ENCODE data around the gene FICD.

FICD gene

DNA sequence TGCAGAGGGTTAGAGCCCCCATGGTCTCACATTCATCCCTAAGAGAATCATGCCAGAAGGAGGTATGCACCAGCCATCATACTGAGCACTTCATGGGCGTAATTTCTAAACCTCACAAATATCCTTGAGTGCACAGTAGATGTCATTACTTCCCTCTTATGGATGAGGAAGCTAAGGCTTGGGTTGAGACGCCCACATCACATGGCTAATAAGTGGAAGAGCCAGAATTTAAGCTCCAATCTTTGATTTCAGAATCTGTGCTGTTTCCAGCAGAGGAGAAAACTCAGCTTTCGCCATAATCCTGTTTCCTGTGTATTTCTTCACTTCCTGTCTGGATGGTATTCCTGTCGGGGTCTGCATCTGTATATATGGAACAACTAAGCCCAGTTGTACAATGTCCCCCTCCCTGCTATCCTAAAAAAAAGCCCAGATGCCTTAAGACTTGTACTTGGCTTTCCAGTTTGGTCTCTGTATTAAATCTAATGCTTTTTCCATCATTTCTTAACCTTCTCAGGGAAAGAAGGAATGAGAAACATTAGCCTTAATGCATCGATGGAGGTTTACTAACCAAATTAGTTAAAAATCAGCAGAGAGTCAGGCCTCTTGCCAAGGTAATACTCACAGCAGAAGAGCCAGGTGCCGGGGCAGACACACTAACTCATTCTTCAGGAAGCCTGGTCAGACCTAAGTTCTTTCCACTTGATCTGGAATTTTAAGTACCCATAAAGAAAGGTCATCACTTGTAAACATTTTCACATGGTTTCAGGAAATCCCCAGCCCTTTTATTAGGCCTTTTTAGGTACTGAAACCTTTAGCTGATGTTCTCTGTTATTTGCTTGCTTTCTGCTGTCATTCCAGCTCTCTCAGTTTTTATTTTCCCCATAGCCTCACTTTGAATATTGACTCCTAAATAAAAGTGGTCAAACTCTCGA, 52.6 kb downstream of the FICD start:
- DNase-seq (ENCODE audit: low read depth in 2 of 2), result no peak

DNA sequence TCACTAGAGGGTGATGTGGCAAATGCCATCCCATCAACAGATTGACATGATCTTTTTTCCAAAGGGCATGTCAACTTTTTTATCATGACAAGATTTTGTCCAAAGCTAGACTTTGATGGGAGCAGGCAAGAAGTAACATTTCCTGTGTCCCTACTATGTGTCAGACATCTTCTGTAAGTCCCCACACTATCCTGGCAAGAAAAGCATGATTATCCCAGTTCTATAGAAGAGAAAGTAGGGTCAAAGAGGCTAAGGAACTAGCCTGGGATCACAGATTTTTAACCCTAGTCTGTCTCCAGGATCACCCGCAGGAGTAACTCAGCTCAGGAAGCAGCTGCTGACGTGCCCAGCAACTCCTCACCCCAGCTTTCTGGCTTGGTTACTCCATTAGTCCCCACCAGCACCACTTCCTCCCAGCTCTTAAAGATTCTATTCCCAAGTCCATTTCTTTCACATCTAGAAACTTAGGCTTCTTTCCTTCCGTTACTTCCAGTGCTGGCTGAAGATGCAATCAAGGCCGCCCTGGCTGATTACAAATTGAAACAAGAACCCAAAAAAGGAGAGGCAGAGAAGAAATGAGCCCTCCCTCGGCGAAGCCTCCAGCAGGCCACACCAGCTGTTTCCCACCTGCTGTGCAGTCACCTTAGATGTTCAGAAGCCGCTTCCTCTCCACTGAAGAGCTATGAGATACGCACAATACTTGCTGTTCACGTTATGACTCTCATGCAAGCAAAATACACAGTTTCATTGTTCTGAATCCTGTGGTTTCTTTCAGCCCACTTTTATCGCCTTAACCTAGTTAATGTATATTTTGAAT, 53.5 kb downstream of the FICD start:
- peak in 1 of 2 donors; percentile 14 for DNase-seq (ENCODE audit: low read depth in 2 of 2)
